ENCODE results near the gene MRFAP1L1. TPM values are rescaled to one million over a fixed set of nuclear protein-coding genes. Genes with fewer than 3 reads are reported as not detected.
A peak's percentile ranks its signal among the peaks of the same experiment; 100 is the strongest.
"Not testable (repeated sequence)": the region's sequence is repeated elsewhere in the genome, so short reads cannot be mapped to it uniquely, and the experiment has no call there.

The MRFAP1L1 gene
- 1.7 and 2.1 TPM in 2 replicates for total RNA-seq (2014; rRNA removed; shearing (Covaris generic))

DNA sequence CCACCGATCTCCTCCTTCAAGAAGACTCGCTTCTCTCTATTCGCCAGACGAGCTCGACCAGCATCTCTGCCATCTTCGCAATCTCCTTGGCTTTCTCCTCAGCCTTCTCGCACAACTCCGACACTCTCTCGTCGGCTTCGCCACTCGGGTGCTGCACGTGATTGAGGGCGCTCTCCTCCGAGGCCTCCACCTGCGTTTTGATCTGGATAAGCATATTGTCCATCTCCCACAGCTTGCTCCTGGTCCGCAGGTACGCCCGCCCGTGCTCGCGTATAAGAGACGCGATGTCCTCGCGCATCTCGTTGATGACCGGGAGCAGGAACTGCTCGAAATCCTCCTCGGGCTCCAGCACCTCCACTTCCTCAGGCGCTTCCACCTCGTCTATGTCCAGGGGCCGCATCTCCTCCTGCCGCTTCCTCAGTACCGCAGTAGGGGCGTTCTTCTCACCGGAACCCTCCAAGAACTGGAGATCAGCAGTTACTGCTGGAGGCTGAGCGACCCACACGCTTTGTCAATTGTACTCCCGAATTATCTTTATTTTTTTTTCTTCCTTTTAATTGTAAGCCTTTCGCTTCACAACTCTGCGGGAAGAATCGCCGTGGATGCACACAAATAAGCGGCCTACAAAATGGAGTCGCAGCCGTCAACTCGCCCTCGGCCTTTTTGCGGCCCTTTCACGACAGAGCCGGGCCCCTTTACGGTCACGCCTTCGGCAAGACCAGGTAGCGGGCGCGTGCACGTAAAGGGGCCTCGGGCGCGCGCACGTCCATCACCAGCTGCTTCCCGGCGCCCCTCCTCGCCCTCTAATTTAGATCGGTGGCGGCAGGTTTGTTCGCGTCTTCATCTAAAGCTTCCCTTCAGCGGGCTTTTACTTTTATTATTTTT lies at the start of gene MRFAP1L1:
Gene MRFAP1L1, minus strand, starts transcription at position 636 of the 885 bp plus-strand sequence. Its CDS starts 236 bp downstream, at position 400.
- in situ Hi-C loops (cut with HindIII; ENCODE audit: low sequenced_read_pairs) = no loop called here
- peak; percentile 91 for DNase-seq (ENCODE audit: low spot score)

DNA sequence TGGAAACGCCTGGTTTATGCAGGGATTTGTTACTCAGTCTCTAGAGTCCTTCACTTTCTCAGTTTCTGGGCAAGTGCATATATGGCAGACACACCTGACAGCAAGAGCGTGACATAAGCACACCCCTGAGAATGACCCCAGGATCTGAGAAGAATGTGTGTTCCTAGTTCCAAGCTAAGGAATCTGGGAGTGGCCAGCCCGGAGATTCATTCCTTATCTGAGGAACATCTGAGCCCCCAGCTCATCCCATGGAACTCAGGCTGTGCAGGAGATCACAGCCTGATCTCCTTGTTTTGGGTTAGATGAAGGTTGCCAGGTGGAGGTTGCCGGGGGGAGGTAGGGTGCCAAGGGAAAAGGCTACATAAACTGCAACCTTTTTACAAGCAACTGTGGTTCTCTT lies 49.1 kb upstream of the MRFAP1L1 start:
- in situ Hi-C loops (cut with HindIII; ENCODE audit: low sequenced_read_pairs) = no loop called here
- no peak for DNase-seq (ENCODE audit: low spot score)

DNA sequence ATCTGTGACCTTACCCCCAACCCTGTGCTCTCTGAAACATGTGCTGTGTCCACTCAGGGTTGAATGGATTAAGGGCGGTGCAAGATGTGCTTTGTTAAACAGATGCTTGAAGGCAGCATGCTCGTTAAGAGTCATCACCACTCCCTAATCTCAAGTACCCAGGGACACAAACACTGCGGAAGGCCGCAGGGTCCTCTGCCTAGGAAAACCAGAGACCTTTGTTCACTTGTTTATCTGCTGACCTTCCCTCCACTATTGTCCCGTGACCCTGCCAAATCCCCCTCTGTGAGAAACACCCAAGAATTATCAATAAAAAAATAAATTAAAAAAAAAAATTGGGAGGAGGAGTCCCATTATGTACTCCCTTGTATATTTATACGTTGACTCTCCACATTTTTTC lies 46.7 kb upstream of the MRFAP1L1 start:
- DNase-seq (ENCODE audit: low spot score); in situ Hi-C loops (cut with HindIII; ENCODE audit: low sequenced_read_pairs): not testable (repeated sequence)

DNA sequence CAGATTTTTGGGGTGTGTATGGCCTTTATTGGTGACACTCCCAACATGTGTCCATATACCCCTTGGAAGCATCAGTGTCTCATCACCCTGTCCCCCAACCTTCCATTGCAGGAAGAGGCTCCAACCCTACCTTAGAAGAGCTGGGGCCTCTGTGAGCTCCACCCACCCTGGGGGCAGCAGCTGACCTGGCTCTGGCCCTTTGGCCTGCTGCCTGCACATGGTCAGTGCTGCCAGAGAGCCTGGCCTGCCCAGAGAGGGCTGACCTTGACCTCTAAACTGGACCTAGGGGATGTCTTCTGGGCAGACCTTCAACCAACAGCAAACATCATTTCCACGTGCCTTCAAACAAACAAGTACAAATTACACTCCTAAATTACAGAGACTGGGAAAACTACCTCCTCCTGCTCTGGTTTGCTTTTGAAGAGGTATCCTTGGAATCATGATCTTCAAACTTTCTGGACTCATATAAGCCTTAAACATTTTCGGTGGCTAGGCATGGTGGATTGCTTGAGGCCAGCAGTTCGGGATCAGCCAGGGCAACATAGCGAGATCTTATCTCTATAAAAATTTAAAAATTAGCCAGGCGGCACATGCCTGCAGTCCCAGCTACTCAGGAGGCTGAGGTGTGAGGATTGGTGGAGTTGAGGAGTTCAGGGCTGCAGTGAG lies 45.6 kb upstream of the MRFAP1L1 start:
- in situ Hi-C loops (cut with HindIII; ENCODE audit: low sequenced_read_pairs) = no loop called here
- DNase-seq (ENCODE audit: low spot score) = no peak

DNA sequence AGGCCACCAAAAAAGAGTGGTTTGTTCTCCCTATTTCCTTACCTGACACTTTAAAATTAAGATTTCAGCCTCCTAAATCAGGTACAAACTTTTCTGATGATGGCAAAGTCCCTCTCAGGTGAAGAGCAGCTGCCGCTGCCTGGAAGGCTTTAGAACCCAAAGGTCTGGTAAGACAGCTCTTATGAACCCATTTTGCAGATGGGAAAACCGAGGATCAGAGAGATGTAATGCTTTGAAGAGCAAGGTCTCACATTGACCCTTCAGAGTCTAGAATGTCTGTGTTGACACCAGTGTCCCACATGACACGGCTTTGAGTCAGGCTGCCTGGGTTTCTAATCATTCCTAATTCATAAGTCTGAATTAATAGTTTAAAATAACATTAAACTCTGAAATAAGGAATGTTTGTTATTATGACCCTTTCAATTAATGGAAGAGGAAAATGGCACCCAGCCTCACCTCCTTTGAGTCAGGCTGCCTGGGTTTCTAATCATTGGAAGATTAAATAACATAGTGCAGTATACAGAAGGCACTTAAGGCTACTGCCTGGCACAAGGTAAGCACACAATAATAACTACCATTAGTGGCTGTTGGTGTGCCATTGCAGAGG lies 44.9 kb upstream of the MRFAP1L1 start:
- no peak for DNase-seq (ENCODE audit: low spot score)
- in situ Hi-C loops (cut with HindIII; ENCODE audit: low sequenced_read_pairs) = no loop called here

DNA sequence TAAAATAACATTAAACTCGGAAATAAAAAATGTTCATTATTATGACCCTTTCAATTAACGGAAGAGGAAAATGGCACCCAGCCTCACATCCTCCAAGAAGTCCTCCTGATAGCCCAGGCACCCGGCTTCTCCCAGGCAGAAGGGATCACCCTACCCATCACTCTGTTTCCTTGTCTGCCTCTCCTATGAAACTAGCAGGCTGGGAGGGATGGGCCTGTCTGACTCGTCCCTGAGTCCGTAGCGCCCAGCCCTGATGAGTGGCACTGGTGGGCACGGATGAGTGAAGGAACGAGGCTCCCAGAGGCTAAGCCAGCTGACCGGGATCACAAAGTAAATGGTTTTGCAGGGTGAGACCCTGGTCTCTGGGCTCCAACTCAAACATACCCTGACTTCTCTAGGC lies 44.2 kb upstream of the MRFAP1L1 start:
- in situ Hi-C loops (cut with HindIII; ENCODE audit: low sequenced_read_pairs) = no loop called here

DNA sequence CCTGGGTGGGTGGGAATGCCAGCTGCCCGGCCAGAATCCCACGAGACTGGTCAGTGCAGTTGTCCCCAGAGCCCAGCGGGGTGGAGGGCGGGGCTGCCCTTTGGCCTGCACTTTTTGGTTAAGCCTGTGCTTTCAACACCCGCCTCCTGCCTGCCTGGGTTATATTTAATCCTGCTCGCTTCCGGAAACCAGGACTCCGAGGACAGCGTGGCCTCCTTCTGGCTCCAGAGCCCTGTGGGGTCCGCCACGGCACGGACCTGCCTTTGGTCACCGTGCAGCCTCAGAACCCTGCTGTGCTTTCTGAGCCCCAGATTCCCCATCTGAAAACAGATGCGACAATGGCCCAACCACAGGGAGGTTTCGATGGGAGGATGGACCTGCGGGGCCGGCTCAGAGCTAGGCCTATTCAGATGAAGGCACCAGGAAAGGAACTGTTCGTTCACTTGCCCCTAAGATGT lies 43.5 kb upstream of the MRFAP1L1 start:
- no peak for DNase-seq (ENCODE audit: low spot score)
- in situ Hi-C loops (cut with HindIII; ENCODE audit: low sequenced_read_pairs) = no loop called here

More for the DNA sequence above, 44.2 kb upstream of the MRFAP1L1 start:
- no peak for DNase-seq (ENCODE audit: low spot score)

DNA sequence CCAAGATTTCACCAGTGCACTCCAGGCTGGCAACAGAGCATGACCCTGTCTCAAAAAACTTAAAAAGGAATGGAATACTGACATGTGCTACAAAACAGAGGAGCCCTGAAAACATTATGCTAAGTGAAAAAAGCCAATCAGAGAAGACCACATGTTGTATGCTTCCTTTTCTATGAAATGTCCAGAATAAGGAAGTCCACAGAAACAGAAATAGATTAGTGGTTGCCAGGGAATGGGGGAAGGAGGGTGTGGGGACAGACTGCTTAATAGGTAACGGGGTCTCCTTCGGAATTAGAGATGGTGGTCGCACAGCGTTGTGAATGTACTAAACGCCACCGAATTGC lies 42.8 kb upstream of the MRFAP1L1 start:
- DNase-seq (ENCODE audit: low spot score) = no peak
- in situ Hi-C loops (cut with HindIII; ENCODE audit: low sequenced_read_pairs) = no loop called here

DNA sequence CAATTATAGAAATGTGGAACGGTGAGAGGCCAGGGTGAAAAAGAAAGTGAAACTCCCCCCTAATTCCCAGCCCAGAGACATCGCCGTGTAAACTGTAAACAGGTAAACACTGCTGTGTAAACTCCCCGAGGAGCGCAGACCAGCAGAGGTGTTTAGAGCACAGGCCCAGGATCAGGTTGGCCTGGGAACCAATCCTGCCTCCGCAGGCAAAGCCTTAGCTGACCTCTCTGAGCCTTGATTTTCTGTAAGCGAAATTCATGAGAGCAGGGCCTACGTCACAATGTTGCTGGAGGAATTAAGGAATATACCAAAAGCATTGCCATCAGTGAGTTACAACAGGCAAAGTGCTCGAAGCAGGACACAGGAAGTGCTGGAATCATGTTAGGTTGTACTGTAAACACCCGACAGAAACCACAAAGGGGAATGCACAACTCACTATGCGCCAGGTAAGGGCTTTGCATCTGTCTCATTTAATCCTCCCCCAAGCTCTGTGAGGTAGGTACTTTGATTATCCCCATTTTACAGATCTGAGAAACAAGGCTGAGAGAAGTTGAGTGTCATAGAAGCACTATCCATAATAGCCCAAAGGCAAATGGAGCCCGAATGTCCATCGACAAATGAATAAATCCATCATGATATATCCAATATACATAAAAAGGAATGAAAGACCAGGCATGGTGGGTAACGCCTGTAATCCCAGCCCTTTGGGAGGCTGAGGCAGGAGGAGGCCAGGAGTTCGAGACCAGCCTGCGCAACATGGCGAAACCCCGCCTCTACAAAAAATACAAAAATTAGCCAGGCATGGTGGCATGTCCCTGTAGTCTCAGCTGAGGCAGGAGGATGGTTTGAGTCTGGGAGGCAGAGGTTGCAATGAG lies 42.2 kb upstream of the MRFAP1L1 start:
- no peak for DNase-seq (ENCODE audit: low spot score)
- in situ Hi-C loops (cut with HindIII; ENCODE audit: low sequenced_read_pairs) = no loop called here

DNA sequence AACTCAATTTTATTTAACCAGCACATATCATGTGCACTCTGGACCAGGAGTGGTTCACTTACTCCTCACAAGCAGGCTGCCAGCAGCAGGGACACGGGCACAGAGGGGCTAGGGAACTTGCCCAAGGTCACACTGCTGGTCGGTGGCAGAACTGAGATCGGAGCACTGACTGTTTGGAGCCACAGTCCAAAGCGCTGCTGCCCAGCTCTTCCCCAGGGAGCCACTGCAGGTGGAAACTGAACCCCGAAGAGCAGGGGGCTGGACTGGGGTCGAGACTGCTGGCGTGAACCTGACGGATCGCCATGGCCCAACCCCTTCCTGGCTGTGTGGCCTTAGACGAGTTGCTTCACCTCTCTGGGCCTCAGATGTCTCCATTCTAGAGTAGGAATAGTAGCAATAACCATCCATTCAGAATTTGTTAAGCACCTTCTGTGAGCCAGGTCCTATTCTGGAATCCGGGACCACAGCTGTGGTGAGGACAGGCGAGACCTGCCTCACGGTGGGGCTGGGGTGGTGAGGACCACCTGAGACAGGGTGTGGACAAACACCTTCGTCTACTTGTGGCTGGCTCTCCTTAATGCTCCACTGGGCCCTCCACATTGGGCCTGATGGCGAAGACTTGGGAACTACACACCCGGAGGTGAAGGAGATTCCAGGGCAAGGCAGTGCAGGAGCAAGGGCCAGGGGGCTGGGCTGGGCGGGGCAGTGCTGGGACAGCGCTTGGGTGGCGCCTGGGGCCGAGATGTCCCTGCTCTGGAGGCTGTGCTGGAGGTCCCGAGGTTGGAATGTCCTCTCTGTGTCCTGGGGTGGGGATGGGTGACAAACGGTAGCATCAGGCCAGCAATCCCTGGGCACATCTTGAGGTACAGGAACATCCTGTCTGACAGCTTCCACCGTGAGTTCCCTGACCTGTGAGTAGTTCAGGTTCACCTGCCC lies 40.9 kb upstream of the MRFAP1L1 start:
- in situ Hi-C loops (cut with HindIII; ENCODE audit: low sequenced_read_pairs) = no loop called here
- no peak for DNase-seq (ENCODE audit: low spot score)

DNA sequence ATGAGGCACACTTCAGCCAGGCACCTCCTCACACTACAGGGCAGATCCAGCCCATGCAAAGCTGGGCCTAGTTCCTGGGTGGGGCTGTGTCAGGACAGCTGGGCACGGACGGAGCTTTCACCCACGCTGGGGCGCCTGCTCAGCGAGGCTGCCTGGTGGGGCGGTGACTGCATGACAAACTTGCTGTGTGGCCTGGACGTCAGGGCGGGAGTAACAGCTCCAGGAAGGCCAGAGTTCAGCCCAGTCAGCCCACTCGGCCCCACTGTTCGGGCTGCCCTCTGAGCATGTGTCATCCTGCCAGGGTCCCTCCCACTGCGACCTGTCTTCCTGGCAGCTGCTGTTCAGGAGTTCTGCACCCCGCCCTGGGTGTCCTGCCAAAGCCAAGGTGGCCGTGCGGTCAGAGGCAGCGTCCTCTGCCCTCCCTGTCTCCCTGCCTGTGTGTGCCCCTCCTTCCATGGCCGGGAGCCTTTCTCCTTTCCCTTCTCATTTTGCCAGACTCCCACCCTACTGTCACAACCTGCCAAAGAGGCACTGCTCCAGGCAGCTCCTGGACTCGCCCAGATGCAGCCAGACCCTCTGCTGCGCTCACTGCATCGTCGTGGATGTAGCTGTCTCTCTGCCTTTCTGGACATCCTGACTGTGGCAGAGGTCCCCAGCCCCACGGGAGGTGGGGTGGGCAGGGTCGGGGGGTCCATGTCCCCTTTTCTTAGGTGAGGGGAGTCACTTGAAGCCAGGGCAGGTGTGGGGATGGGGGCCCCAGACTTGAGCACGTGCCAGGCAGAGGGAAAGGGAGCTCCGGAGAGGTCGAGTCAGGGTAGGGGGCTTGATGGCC lies 39.9 kb upstream of the MRFAP1L1 start:
- no peak for DNase-seq (ENCODE audit: low spot score)
- in situ Hi-C loops (cut with HindIII; ENCODE audit: low sequenced_read_pairs) = no loop called here

DNA sequence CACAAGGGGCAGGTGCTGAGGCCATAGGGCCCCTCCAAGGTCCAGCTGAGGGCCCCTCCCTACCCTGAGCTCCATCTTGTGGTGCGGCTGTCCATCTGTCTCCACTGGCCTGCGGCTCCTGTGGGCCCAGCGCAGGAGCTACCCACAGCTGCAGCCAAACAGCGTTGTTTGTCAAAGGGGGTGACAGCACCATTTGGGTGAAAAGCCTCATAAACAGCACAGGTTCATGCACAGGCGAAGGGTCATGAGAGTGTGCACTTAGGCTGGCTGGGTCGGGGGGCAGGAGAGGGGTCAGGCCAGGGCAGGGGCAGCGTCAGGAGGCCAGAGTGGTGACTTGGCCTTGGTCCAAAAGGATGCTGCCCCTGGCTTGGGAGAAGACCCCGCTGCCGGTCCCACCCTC lies 38.6 kb upstream of the MRFAP1L1 start:
- in situ Hi-C loops (cut with HindIII; ENCODE audit: low sequenced_read_pairs) = no loop called here
- DNase-seq (ENCODE audit: low spot score) = no peak

DNA sequence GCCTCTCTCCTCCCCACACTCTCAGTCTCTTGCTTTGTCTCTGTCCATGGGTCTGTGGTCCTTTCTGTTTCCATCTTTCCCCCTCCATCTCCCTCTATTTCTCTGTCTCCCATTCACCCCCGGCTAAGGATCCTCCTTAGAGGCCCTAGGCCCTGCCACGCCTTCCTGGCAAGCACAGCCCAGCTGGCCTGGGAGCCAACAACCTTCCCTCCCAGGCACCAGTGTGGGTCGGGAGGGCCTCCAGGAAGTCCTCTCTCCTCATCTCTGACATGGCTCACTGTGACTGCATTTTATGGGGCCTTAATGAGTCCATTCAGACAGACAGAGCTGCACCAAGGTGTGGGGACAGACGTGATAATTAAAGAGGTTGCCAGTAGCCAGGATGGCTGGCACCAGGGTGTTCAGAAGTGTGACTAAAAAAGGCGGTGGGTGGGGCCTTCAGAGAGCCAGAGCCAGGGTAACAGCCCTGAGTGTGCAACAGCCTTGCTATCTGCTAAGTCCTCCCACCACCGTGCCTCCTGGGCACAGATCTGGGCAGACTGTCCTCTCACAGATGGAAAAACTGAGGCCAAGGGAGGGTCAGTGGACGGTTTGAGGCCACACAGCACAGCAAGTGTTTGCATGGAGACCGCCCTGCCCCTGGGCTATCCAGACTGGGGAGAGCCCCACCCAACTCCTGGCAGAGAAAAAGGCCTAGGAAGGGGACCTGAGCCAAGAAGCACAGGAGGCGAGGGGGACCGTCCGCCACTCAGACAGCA lies 37.8 kb upstream of the MRFAP1L1 start:
- DNase-seq (ENCODE audit: low spot score) = no peak
- in situ Hi-C loops (cut with HindIII; ENCODE audit: low sequenced_read_pairs) = no loop called here

DNA sequence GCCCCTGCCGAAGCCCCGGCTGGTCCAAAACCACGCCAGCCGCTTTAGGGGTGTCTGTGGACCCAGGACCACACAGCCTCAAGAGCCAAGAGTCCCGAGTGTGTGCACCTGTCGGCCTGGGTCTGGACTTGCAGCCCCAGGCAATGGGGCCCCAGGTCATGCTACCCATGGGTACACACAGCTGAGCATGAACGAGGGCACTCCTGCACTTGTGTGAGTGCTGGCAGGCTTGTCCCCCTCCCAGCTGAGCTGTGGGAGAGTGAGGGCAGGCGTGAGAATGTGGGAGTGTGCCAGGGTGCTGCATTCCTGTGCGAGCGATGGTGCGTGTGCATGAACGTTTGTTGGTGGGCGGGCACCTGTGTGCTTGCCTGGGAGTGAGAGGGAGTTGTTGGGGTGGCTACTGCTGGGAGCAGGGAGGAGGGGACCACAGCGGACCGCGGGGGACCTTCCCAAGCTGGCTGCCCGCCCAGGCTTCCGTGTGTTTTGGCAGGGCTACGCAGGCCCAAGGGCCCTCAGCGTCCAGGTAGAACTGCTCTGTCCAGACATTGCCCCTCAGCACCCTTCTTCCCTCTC lies 37.1 kb upstream of the MRFAP1L1 start:
- no peak for DNase-seq (ENCODE audit: low spot score)
- in situ Hi-C loops (cut with HindIII; ENCODE audit: low sequenced_read_pairs) = no loop called here

DNA sequence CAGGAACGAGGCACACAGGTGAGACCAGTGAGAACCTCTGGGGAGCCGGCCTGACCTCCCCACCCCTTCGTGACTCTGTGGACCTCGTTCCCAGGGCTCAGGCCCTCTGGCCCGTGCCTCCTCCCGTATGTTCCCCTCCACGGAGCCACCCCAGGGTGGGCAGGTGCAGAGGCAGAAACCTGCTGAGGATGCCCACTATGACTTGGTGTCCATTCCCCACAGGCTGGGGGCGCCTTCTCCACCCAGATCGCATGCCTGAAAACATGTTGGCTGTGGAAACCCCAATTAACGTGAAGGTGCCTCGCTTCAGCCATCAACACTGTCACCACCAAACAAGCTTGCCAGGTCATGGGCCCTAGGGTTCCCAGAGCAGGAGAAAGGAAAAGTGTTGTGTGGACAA lies 33.3 kb upstream of the MRFAP1L1 start:
- in situ Hi-C loops (cut with HindIII; ENCODE audit: low sequenced_read_pairs) = no loop called here
- DNase-seq (ENCODE audit: low spot score) = no peak

DNA sequence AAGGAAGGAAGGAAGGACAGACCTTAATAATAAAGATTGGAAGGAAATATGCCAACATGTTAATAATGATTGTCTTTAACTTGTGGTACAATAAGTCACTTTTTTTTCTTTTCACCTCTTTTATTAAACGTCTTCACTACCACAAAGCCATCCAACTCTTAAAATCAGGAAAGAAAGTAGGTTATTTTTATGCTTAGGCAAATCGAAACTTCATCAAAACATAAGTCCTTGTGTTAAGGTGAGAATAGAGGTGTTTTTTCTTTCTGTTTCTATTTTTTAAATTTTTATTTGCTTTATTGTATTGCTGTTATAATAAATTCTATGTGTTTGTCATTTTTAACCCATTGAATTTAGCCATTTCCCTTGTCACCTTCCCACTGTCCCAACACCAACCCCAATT lies 32.8 kb upstream of the MRFAP1L1 start:
- in situ Hi-C loops (cut with HindIII; ENCODE audit: low sequenced_read_pairs) = no loop called here
- DNase-seq (ENCODE audit: low spot score) = no peak
